ENCODE data around the gene RNF149. TPM values are rescaled to one million over a fixed set of nuclear protein-coding genes. Genes with fewer than 3 reads are reported as not detected.

The RNF149 gene
- total and polyA plus RNA-seq, 9 of the 15 experiments (the other 6 are each of a cell fraction or from before 2014, with no cell fraction given): 9.0 to 31.5 (median 22.8) TPM

GRCh38 chr2:101327863-101328394 is 19.4 kb upstream of the RNF149 start:
- Histone ChIP-seq H4K20me1 (replicated peaks; ENCODE audit: control insufficient read depth, insufficient read depth, low read length) (no peaks in the 10 kb centered on the region), H3K4me3 (no peak overlapping the region), H3K27ac (ENCODE audit: extremely low read depth, low read depth, low read length) (no peak overlapping the region), H3K4me2 (ENCODE audit: insufficient read depth, low read length) (0 out of 2 replicates have a peak overlapping the region, but pooled peaks have one; percentile 1), H3K9ac (ENCODE audit: insufficient read depth in 1 of 2, low read depth in 2 of 2, low read length in 2 of 2) (no peak overlapping the region), H2AFZ (ENCODE audit: low read depth, low read length) (peak overlapping the region; percentile 57; the same call in 1 of the 2 replicates), H3K4me1 (replicated peaks in 1 of 2; ENCODE audit: control insufficient read depth in 2 of 2, insufficient read depth in 2 of 2, low read length in 2 of 2) (no peaks in the 10 kb centered on the region; a peak in 1 of 5 replicates), H3K9me1 (ENCODE audit: control insufficient read depth, insufficient read depth, low read length) (no peaks in the 10 kb centered on the region), H3K27me3 (ENCODE audit: control insufficient read depth in 2 of 2, insufficient read depth in 2 of 2, low read length in 2 of 2) (peaks cover 11 to 26% of the 10 kb centered on the region in 2 experiments), H3K36me3 (ENCODE audit: control insufficient read depth, insufficient read depth, low read length) (no peaks in the 10 kb centered on the region), H3K9me3 (replicated peaks; ENCODE audit: control insufficient read depth, insufficient read depth, low read depth, low read length) (peaks cover 4% of the 10 kb centered on the region; the same call in 1 of the 2 replicates), H3K79me2 (ENCODE audit: control insufficient read depth, insufficient read depth, low read length) (no peaks in the 10 kb centered on the region)
- in situ Hi-C loops (cut with MboI): no loop called here
- TF ChIP-seq TAF9B (IDR thresholded peaks at IDR 0.05; ENCODE audit: partially characterized antibody) (no peak), TEAD2 (tag; IDR thresholded peaks at IDR 0.05) (no peak), ETS2 (tag; IDR thresholded peaks at IDR 0.05; ENCODE audit: borderline replicate concordance, poor library complexity, severe bottlenecking) (no peak), MEF2D (tag; conservative IDR thresholded peaks at IDR 0.05; ENCODE audit: low read depth) (no peak), RCOR1 (IDR thresholded peaks at IDR 0.05; ENCODE audit: borderline replicate concordance in 1 of 2, low read depth in 2 of 2, low read length in 2 of 2) (no peak), ZFX (CRISPR knock-in tag; IDR thresholded peaks at IDR 0.05) (no peak), FOXA1 (IDR thresholded peaks at IDR 0.05; ENCODE audit: borderline replicate concordance) (no peak), KDM5B (IDR thresholded peaks at IDR 0.05; ENCODE audit: insufficient replicate concordance, low read depth, low read length) (no peak), GTF2B (IDR thresholded peaks at IDR 0.05; ENCODE audit: extremely low read depth, insufficient read length) (no peak), FOXK1 (CRISPR knock-in tag; IDR thresholded peaks at IDR 0.05; ENCODE audit: borderline replicate concordance) (no peak), MBD2 (IDR thresholded peaks at IDR 0.05; ENCODE audit: borderline replicate concordance, low read depth) (no peak), POU5F1 (IDR thresholded peaks at IDR 0.05; ENCODE audit: borderline replicate concordance, low read depth, low read length, partially characterized antibody) (no peak)
- TF ChIP-seq, protein P1, sequence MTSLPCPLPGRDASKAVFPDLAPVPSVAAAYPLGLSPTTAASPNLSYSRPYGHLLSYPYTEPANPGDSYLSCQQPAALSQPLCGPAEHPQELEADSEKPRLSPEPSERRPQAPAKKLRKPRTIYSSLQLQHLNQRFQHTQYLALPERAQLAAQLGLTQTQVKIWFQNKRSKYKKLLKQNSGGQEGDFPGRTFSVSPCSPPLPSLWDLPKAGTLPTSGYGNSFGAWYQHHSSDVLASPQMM (CRISPR knock-in tag; IDR thresholded peaks at IDR 0.05): no peak
- ChIA-PET POLR2A (no interaction called here), CTCF (ENCODE audit: low intra/inter-chr PET ratio) (no interaction called here)
- 0% methylated on average over 5 of the region's 5 CpGs for WGBS (ENCODE audit: insufficient coverage, low coverage, missing lambda C conversion rate)
- ATAC-seq (no peak), DNase-seq (ENCODE audit: extremely low read depth in 1 of 4, low spot score in 3 of 4) (no peak), FAIRE-seq (no peak)
- no TSS peak for BruUV-seq (replicated peaks)
- intact Hi-C loops (cut with micrococcal nuclease): no loop called here
